ENCODE results near the gene SEMA3D. TPM values are rescaled to one million over a fixed set of nuclear protein-coding genes. Genes with fewer than 3 reads are reported as not detected.

Gene SEMA3D
- total and polyA plus RNA-seq, 2 of the 4 experiments (the other 2 are of a cell fraction) = 2.9 to 13.6 TPM

- H3K9me1 ChIP-seq (ENCODE audit: insufficient read depth, low read length) = no peaks in the 10 kb centered on the region
- H3K27ac ChIP-seq (ENCODE audit: insufficient read depth, low read length) = no peak overlapping the region
- no peak overlapping the region for H2AK5ac ChIP-seq (ENCODE audit: low read depth, low read length)
- H3K14ac ChIP-seq (replicated peaks; ENCODE audit: low read depth, low read length) = no peak overlapping the region
- no peaks in the 10 kb centered on the region for H3K4me1 ChIP-seq (ENCODE audit: control insufficient read depth, insufficient read depth, low read length)
- no peaks in the 10 kb centered on the region for H3K9me3 ChIP-seq (ENCODE audit: control insufficient read depth, insufficient read depth, low read length)
- no peak for ATAC-seq (ENCODE audit: low read depth)
- H2BK5ac ChIP-seq (ENCODE audit: low read depth, low read length, poor library complexity, severe bottlenecking) = no peak overlapping the region
- no peaks in the 10 kb centered on the region for H4K20me1 ChIP-seq (ENCODE audit: insufficient read depth, low read length)
- no peak overlapping the region for H3K56ac ChIP-seq (ENCODE audit: extremely low read depth, insufficient read depth, low read length)
- no peak overlapping the region for H2BK120ac ChIP-seq (ENCODE audit: low read depth, low read length)
- no peak overlapping the region for H2BK20ac ChIP-seq (ENCODE audit: low read depth, low read length)
- CTCF ChIA-PET = no interaction called here
- dilution Hi-C loops (cut with HindIII; ENCODE audit: low sequenced_read_pairs, unreplicated experiment) = no loop called here
- WGBS, 2 experiments (ENCODE audit: extremely low coverage in 2 of 2, insufficient read length in 1 of 2) = no CpG with 5 or more reads among the region's 2 CpGs
- no peak overlapping the region for H3K18ac ChIP-seq (ENCODE audit: low read depth, low read length)
- H4K91ac ChIP-seq (ENCODE audit: insufficient read depth, low read depth, low read length) = no peak overlapping the region
- H3K4ac ChIP-seq (ENCODE audit: low read depth, low read length) = no peak overlapping the region
- no peak overlapping the region for H3K23ac ChIP-seq (ENCODE audit: low read depth, low read length)
- H4K8ac ChIP-seq (ENCODE audit: low read depth in 2 of 2, low read length in 2 of 2) = no peak overlapping the region
- TF ChIP-seq CHD1 (IDR thresholded peaks at IDR 0.05; ENCODE audit: low read depth, low read length) (no peak), SMC3 (IDR thresholded peaks at IDR 0.05; ENCODE audit: low read depth, low read length) (no peak), MAZ (IDR thresholded peaks at IDR 0.05; ENCODE audit: borderline replicate concordance, low read depth, low read length) (no peak), POLR2A (IDR thresholded peaks at IDR 0.05; ENCODE audit: low read depth, low read length) (no peak), FOS (IDR thresholded peaks at IDR 0.05; ENCODE audit: low read depth, low read length) (no peak), RCOR1 (IDR thresholded peaks at IDR 0.05; ENCODE audit: insufficient replicate concordance, low read length) (no peak), RFX5 (IDR thresholded peaks at IDR 0.05; ENCODE audit: low read depth, low read length) (no peak), MAFK (IDR thresholded peaks at IDR 0.05; ENCODE audit: low read depth, low read length) (no peak), CEBPB (IDR thresholded peaks at IDR 0.05; ENCODE audit: low read depth, low read length) (no peak), NFE2L2 (IDR thresholded peaks at IDR 0.05; ENCODE audit: low read depth, low read length) (no peak), MXI1 (IDR thresholded peaks at IDR 0.05; ENCODE audit: borderline replicate concordance, low read depth, low read length) (no peak), RAD21 (IDR thresholded peaks at IDR 0.05; ENCODE audit: low read length) (no peak)
- TF ChIP-seq, protein P1, sequence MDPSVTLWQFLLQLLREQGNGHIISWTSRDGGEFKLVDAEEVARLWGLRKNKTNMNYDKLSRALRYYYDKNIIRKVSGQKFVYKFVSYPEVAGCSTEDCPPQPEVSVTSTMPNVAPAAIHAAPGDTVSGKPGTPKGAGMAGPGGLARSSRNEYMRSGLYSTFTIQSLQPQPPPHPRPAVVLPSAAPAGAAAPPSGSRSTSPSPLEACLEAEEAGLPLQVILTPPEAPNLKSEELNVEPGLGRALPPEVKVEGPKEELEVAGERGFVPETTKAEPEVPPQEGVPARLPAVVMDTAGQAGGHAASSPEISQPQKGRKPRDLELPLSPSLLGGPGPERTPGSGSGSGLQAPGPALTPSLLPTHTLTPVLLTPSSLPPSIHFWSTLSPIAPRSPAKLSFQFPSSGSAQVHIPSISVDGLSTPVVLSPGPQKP (IDR thresholded peaks at IDR 0.05; ENCODE audit: borderline replicate concordance, low read depth, low read length) = no peak
- H3K4me2 ChIP-seq (ENCODE audit: low read depth, low read length) = no peak overlapping the region
- no peak overlapping the region for H3K4me3 ChIP-seq (ENCODE audit: insufficient read depth, low read depth, low read length)
- intact Hi-C loops (cut with micrococcal nuclease) = no loop called here
- no peak for DNase-seq
- POLR2A ChIA-PET (ENCODE audit: unreplicated experiment) = no interaction called here
- H3K36me3 ChIP-seq (ENCODE audit: control insufficient read depth, insufficient read depth, low read length) = no peaks in the 10 kb centered on the region
- no peak overlapping the region for H3K9ac ChIP-seq (ENCODE audit: low read depth, low read length)
- no peaks in the 10 kb centered on the region for H3K79me1 ChIP-seq (ENCODE audit: low read depth in 1 of 2, low read length in 2 of 2)
- in situ Hi-C loops (cut with MboI; ENCODE audit: low sequenced_read_pairs) = no loop called here
- H4K5ac ChIP-seq (ENCODE audit: low read depth, low read length) = no peak overlapping the region
- no peak overlapping the region for H2BK15ac ChIP-seq (ENCODE audit: low read depth, low read length)
- no TSS peak for BruUV-seq (replicated peaks)
- H2AFZ ChIP-seq (replicated peaks; ENCODE audit: low read length, poor library complexity) = no peak overlapping the region
- H2AK9ac ChIP-seq (replicated peaks; ENCODE audit: low read depth, low read length, poor library complexity) = no peak overlapping the region
- H3K27me3 ChIP-seq (ENCODE audit: control insufficient read depth, insufficient read depth, low read length) = no peaks in the 10 kb centered on the region
Observed at GRCh38 chr7:85095366-85095765, 91.5 kb downstream of the SEMA3D start.
